Mesenchymal stem cell (in vitro differentiated cells and primary cell): ENCODE data around the gene ARID3B.
"Not testable (repeated sequence)": the region's sequence is repeated elsewhere in the genome, so short reads cannot be mapped to it uniquely, and the experiment has no call there.

ENCODE experiments used
- DNase-seq: peaks from one replicate; pipeline ENCODE4 v3.0.0-alpha.2; 2013
- H2AFZ ChIP-seq: one replicate; pipeline ENCODE4 v1.6.1; 2013; ENCODE audit warnings: low read depth, mild to moderate bottlenecking, control low read depth, inconsistent platforms, low read length, moderate library complexity
- H2AK5ac ChIP-seq: 2 replicates; pipeline ENCODE4 v1.6.1; 2013; ENCODE audit warnings: low read length, moderate library complexity, mild to moderate bottlenecking, inconsistent platforms; ENCODE audit not compliant: severe bottlenecking
- H2BK120ac ChIP-seq: one replicate; pipeline ENCODE4 v1.6.1; 2013; ENCODE audit warnings: low read depth, mild to moderate bottlenecking, inconsistent platforms, low read length, moderate library complexity
- H2BK12ac ChIP-seq, 2 experiments: one replicate each; pipeline ENCODE4 v1.6.1; 2013; ENCODE audit warnings: inconsistent platforms in 2 of 2, low read length in 2 of 2, mild to moderate bottlenecking in 2 of 2, moderate library complexity in 2 of 2, control low read depth in 1 of 2
- H2BK15ac ChIP-seq: one replicate; pipeline ENCODE4 v1.6.1; 2013; ENCODE audit warnings: mild to moderate bottlenecking, low read depth, inconsistent platforms; ENCODE audit not compliant: poor library complexity, severe bottlenecking
- H2BK5ac ChIP-seq: 2 replicates; pipeline ENCODE4 v1.6.1; 2013; ENCODE audit warnings: low read depth, mild to moderate bottlenecking, low read length, control low read depth, inconsistent platforms; ENCODE audit not compliant: poor library complexity, severe bottlenecking
- H3K14ac ChIP-seq, 2 experiments: one replicate each; pipeline ENCODE4 v1.6.1; 2013; ENCODE audit warnings: inconsistent platforms in 2 of 2, low read length in 2 of 2, control low read depth in 1 of 2, mild to moderate bottlenecking in 1 of 2, moderate library complexity in 1 of 2
- H3K18ac ChIP-seq, 2 experiments: one replicate each; pipeline ENCODE4 v1.6.1; 2013; ENCODE audit warnings: inconsistent platforms in 2 of 2, low read length in 2 of 2, control low read depth in 1 of 2, low read depth in 1 of 2, mild to moderate bottlenecking in 1 of 2
- H3K23ac ChIP-seq, 2 experiments: one replicate each; pipeline ENCODE4 v1.6.1; 2013; ENCODE audit warnings: inconsistent platforms in 2 of 2, low read length in 2 of 2, mild to moderate bottlenecking in 2 of 2, moderate library complexity in 2 of 2, control low read depth in 1 of 2
- H3K27ac ChIP-seq: 2 replicates; pipeline ENCODE4 v1.5.1; 2013; ENCODE audit warnings: mild to moderate bottlenecking, moderate library complexity, low read length, control low read depth, inconsistent platforms; ENCODE audit not compliant: poor library complexity, severe bottlenecking
- H3K27me3 ChIP-seq, 2 experiments: 2 replicates each; pipeline versions ENCODE4 v1.6.1 to v1.7.0; 2013; ENCODE audit warnings: low read length in 2 of 2, mild to moderate bottlenecking in 2 of 2, moderate library complexity in 2 of 2, control low read depth in 1 of 2, inconsistent platforms in 1 of 2; ENCODE audit not compliant: control insufficient read depth in 1 of 2, insufficient read depth in 1 of 2
- H3K36me3 ChIP-seq, 2 experiments: 2 replicates each; pipeline versions ENCODE4 v1.6.1 to v1.7.0; 2013; ENCODE audit warnings: low read length in 2 of 2, control low read depth in 1 of 2, inconsistent platforms in 1 of 2, low read depth in 1 of 2, mild to moderate bottlenecking in 1 of 2; ENCODE audit not compliant: insufficient read depth in 2 of 2, control insufficient read depth in 1 of 2
- H3K4ac ChIP-seq, 2 experiments: one replicate each; pipeline ENCODE4 v1.6.1; 2013; ENCODE audit warnings: inconsistent platforms in 2 of 2, low read length in 2 of 2, mild to moderate bottlenecking in 2 of 2, moderate library complexity in 2 of 2, control low read depth in 1 of 2, low read depth in 1 of 2
- H3K4me1 ChIP-seq: 2 replicates; pipeline ENCODE4 v1.6.1; 2013; ENCODE audit warnings: low read depth, low read length, control low read depth; ENCODE audit not compliant: control insufficient read depth, insufficient read depth
- H3K4me2 ChIP-seq: 2 replicates; pipeline ENCODE4 v1.6.1; 2013; ENCODE audit warnings: low read length, mild to moderate bottlenecking, inconsistent platforms; ENCODE audit not compliant: poor library complexity, severe bottlenecking
- H3K4me3 ChIP-seq, 2 experiments: 2 replicates each; pipeline versions ENCODE4 v1.5.1 to v1.7.0; 2013; ENCODE audit warnings: low read length in 2 of 2, mild to moderate bottlenecking in 2 of 2, control low read depth in 1 of 2, low read depth in 1 of 2; ENCODE audit not compliant: insufficient read depth in 1 of 2
- H3K79me1 ChIP-seq: replicated peaks from 2 replicates; pipeline ENCODE4 v1.6.1; 2013; ENCODE audit warnings: mild to moderate bottlenecking, control low read depth, low read length, inconsistent platforms; ENCODE audit not compliant: poor library complexity, severe bottlenecking
- H3K9ac ChIP-seq: 2 replicates; pipeline ENCODE4 v1.7.0; 2013; ENCODE audit warnings: mild to moderate bottlenecking, low read length, moderate library complexity
- H3K9me3 ChIP-seq: 2 replicates; pipeline ENCODE4 v1.7.0; 2013; ENCODE audit warnings: mild to moderate bottlenecking, low read length; ENCODE audit not compliant: control insufficient read depth
- H4K8ac ChIP-seq: one replicate; pipeline ENCODE4 v1.6.1; 2013; ENCODE audit warnings: inconsistent platforms, mild to moderate bottlenecking, low read length, moderate library complexity
- H4K91ac ChIP-seq: one replicate; pipeline ENCODE4 v1.6.1; 2013; ENCODE audit warnings: mild to moderate bottlenecking, low read length, inconsistent platforms
- WGBS: methylation state at CpG from one replicate; pipeline ENCODE4 v1.1.7; 2013; ENCODE audit warnings: mixed read lengths; 5-methylcytosine and 5-hydroxymethylcytosine counted together

ARID3B gene

GRCh38 chr15:74593122-74593521 lies 52.1 kb downstream of the ARID3B start:
- WGBS: 79% methylated on average over 6 of the region's 7 CpGs
- Histone ChIP-seq H3K36me3 (peaks cover 29 to 40% of the 10 kb centered on the region in 2 experiments), H3K27me3 (no peaks in the 10 kb centered on the region), H3K14ac (no peak overlapping the region), H3K18ac (no peak overlapping the region), H3K27ac (no peak overlapping the region), H3K4me1 (peaks cover 8% of the 10 kb centered on the region), H3K4me2 (no peak overlapping the region), H3K9ac (no peak overlapping the region), H3K23ac (no peak overlapping the region), H2BK5ac (no peak overlapping the region), H2AFZ (no peak overlapping the region), H4K91ac (no peak overlapping the region), H2AK5ac (no peak overlapping the region), H3K4ac (no peak overlapping the region), H3K4me3 (no peak overlapping the region), H3K9me3 (no peaks in the 10 kb centered on the region), H3K79me1 (no peaks in the 10 kb centered on the region), H2BK120ac (no peak overlapping the region), H2BK15ac (no peak overlapping the region), H2BK12ac (no peak overlapping the region), H4K8ac (no peak overlapping the region)
- peak; percentile 28 for DNase-seq

- WGBS: 94% methylated on average over 4 of the region's 4 CpGs
- no peaks in the 10 kb centered on the region for H3K79me1 ChIP-seq
- H2BK5ac ChIP-seq: no peak overlapping the region
- H3K23ac ChIP-seq: no peak overlapping the region
- H3K4me2 ChIP-seq: no peak overlapping the region
- no peak overlapping the region for H3K27ac ChIP-seq
- H4K8ac ChIP-seq: no peak overlapping the region
- no peak overlapping the region for H4K91ac ChIP-seq
- H3K4me1 ChIP-seq: peaks cover 6% of the 10 kb centered on the region
- H3K9ac ChIP-seq: no peak overlapping the region
- no peak overlapping the region for H3K4ac ChIP-seq
- no peak overlapping the region for H2BK15ac ChIP-seq
- H2AK5ac ChIP-seq: no peak overlapping the region
- H3K14ac ChIP-seq: no peak overlapping the region
- no peak overlapping the region for H2BK120ac ChIP-seq
- no peak for DNase-seq
- H3K9me3 ChIP-seq: no peaks in the 10 kb centered on the region
- no peak overlapping the region for H3K18ac ChIP-seq
- H3K36me3 ChIP-seq: peaks cover 40 to 42% of the 10 kb centered on the region in 2 experiments
- no peak overlapping the region for H3K4me3 ChIP-seq
- no peaks in the 10 kb centered on the region for H3K27me3 ChIP-seq
- no peak overlapping the region for H2BK12ac ChIP-seq
- no peak overlapping the region for H2AFZ ChIP-seq
These were observed 53.4 kb downstream of the ARID3B start for GRCh38 chr15:74594455-74594854.

- Histone ChIP-seq H3K4ac (no peak overlapping the region), H3K27me3 (no peaks in the 10 kb centered on the region), H2BK120ac (no peak overlapping the region), H2BK5ac (no peak overlapping the region), H4K91ac (no peak overlapping the region), H3K14ac (no peak overlapping the region), H2BK15ac (no peak overlapping the region), H3K9ac (no peak overlapping the region), H3K4me2 (no peak overlapping the region), H3K4me3 (no peak overlapping the region), H3K4me1 (peaks cover 4% of the 10 kb centered on the region), H3K36me3 (peaks cover 36 to 42% of the 10 kb centered on the region in 2 experiments), H3K79me1 (no peaks in the 10 kb centered on the region), H4K8ac (no peak overlapping the region), H3K18ac (no peak overlapping the region), H3K9me3 (no peaks in the 10 kb centered on the region), H2BK12ac (no peak overlapping the region), H2AFZ (no peak overlapping the region), H3K27ac (no peak overlapping the region), H2AK5ac (no peak overlapping the region), H3K23ac (no peak overlapping the region)
- 97% methylated on average over 5 of the region's 5 CpGs for WGBS
- no peak for DNase-seq
These were observed 54.3 kb downstream of the ARID3B start for GRCh38 chr15:74595271-74595670.

GRCh38 chr15:74596736-74597135 lies 55.7 kb downstream of the ARID3B start:
- H3K9me3 ChIP-seq, H3K18ac ChIP-seq, H3K9ac ChIP-seq, H2BK15ac ChIP-seq, H3K27me3 ChIP-seq, H2AK5ac ChIP-seq, H3K4me2 ChIP-seq, H3K14ac ChIP-seq, H2BK120ac ChIP-seq, H2BK12ac ChIP-seq, H3K23ac ChIP-seq, H2AFZ ChIP-seq, H2BK5ac ChIP-seq, H3K4me1 ChIP-seq, H3K79me1 ChIP-seq, DNase-seq, H3K4me3 ChIP-seq, H3K4ac ChIP-seq, H4K8ac ChIP-seq, H4K91ac ChIP-seq, H3K27ac ChIP-seq: not testable (repeated sequence)
- no CpG with 5 or more reads among the region's 11 CpGs for WGBS
- peaks cover 23 to 37% of the 10 kb centered on the region in 2 experiments for H3K36me3 ChIP-seq
